NCI-H345 treated with DMSO at 0.1 percent for 48 hours (cell line): ENCODE results near the gene MS4A2.
"Not testable (repeated sequence)": the region's sequence is repeated elsewhere in the genome, so short reads cannot be mapped to it uniquely, and the experiment has no call there.

Experiments
- DNase-seq: peaks from one replicate; lab custom pipeline; 2025; ENCODE audit not compliant: unreplicated experiment; lab: John Stamatoyannopoulos, UW

The MS4A2 gene

GRCh38 chr11:60100516-60100915 lies 12.1 kb downstream of the MS4A2 start:
- DNase-seq = no peak

- not testable (repeated sequence) for DNase-seq
Observed at GRCh38 chr11:60101368-60101767, 12.9 kb downstream of the MS4A2 start.

GRCh38 chr11:60104471-60105115 lies 16.1 kb downstream of the MS4A2 start:
- not testable (repeated sequence) for DNase-seq

GRCh38 chr11:60108631-60109030 lies 20.2 kb downstream of the MS4A2 start:
- DNase-seq = not testable (repeated sequence)

- DNase-seq = no peak
Observed at GRCh38 chr11:60111793-60112192, 23.3 kb downstream of the MS4A2 start.

- no peak for DNase-seq
Observed at GRCh38 chr11:60116996-60117790, 28.7 kb downstream of the MS4A2 start.

- no peak for DNase-seq
Observed at GRCh38 chr11:60118338-60118737, 29.9 kb downstream of the MS4A2 start.

GRCh38 chr11:60119710-60120109 lies 31.2 kb downstream of the MS4A2 start:
- no peak for DNase-seq

GRCh38 chr11:60121264-60121663 lies 32.8 kb downstream of the MS4A2 start:
- no peak for DNase-seq

- no peak for DNase-seq
Observed at GRCh38 chr11:60122414-60123036, 34.1 kb downstream of the MS4A2 start.

- no peak for DNase-seq
Observed at GRCh38 chr11:60124802-60125432, 36.5 kb downstream of the MS4A2 start.

- DNase-seq = no peak
Observed at GRCh38 chr11:60125956-60126585, 37.6 kb downstream of the MS4A2 start.

GRCh38 chr11:60127311-60127811 lies 38.9 kb downstream of the MS4A2 start:
- no peak for DNase-seq

GRCh38 chr11:60128376-60128775 lies 39.9 kb downstream of the MS4A2 start:
- no peak for DNase-seq

GRCh38 chr11:60128866-60129265 lies 40.4 kb downstream of the MS4A2 start:
- not testable (repeated sequence) for DNase-seq

GRCh38 chr11:60129853-60130252 lies 41.4 kb downstream of the MS4A2 start:
- no peak for DNase-seq

- no peak for DNase-seq
Observed at GRCh38 chr11:60130496-60130895, 42.0 kb downstream of the MS4A2 start.

- DNase-seq = no peak
Observed at GRCh38 chr11:60131912-60132311, 43.4 kb downstream of the MS4A2 start.

- DNase-seq = no peak
Observed at GRCh38 chr11:60133917-60134316, 45.5 kb downstream of the MS4A2 start.

- no peak for DNase-seq
Observed at GRCh38 chr11:60143768-60144167, 55.3 kb downstream of the MS4A2 start.

- no peak for DNase-seq
Observed at GRCh38 chr11:60145677-60146076, 57.2 kb downstream of the MS4A2 start.
